Adrenal gland (tissue), 19 donors: ENCODE results near the gene ZC2HC1B. TPM values are rescaled to one million over a fixed set of nuclear protein-coding genes. Genes with fewer than 3 reads are reported as not detected.

Source experiments
- DNase-seq, 7 donors: peaks; one replicate each; pipeline ENCODE4 v3.0.0-alpha.2; 2019 to 2020
- H3K27ac ChIP-seq, 5 donors: fragments of 200-600 bp; sonication (generic) in 4 of 5; 1 replicate in 3 of 5; 2 replicates in 2 of 5; pipeline versions ENCODE4 v1.5.1 to v1.8.0; 2016 to 2020; ENCODE audit warnings: mild to moderate bottlenecking in 1 of 5
- H3K27me3 ChIP-seq: fragments of 200-600 bp; 2 replicates; pipeline ENCODE4 v1.8.0; 2021
- H3K36me3 ChIP-seq, 2 donors: fragments of 200-600 bp; replicated peaks in 1 of 2; 1 replicate in 1 of 2; 2 replicates in 1 of 2; pipeline versions ENCODE4 v1.5.1 to v1.8.0; 2018 to 2022
- H3K4me1 ChIP-seq, 2 donors: fragments of 200-600 bp; replicated peaks in 1 of 2; 1 replicate in 1 of 2; 2 replicates in 1 of 2; pipeline versions ENCODE4 v1.5.1 to v1.8.0; 2018 to 2021
- H3K4me3 ChIP-seq, 4 donors: fragments of 200-600 bp; sonication (generic) in 3 of 4; one replicate each; pipeline ENCODE4 v1.5.1; 2016 to 2018
- H3K9me3 ChIP-seq, 3 donors: fragments of 200-600 bp; sonication (generic) in 1 of 3; replicated peaks in 1 of 3; 1 replicate in 2 of 3; 2 replicates in 1 of 3; pipeline versions ENCODE4 v1.5.1 to v1.8.0; 2016 to 2021
- CTCF ChIP-seq, 6 experiments: fragments of 450-650 bp in 4 of 6; fragments of 200-600 bp in 2 of 6; sonication (generic) in 1 of 6; IDR thresholded peaks; 1 replicate in 5 of 6; 2 replicates in 1 of 6; pipeline versions ENCODE4 v1.5.1 to v1.8.0; 2016 to 2021; ENCODE audit warnings: antibody characterized with exemption in 6 of 6, mild to moderate bottlenecking in 2 of 6, moderate library complexity in 1 of 6
- POLR2A ChIP-seq, 2 donors: fragments of 450-650 bp; IDR thresholded peaks; one replicate each; pipeline ENCODE4 v1.6.1; 2017; ENCODE audit warnings: antibody characterized with exemption in 2 of 2, mild to moderate bottlenecking in 2 of 2, moderate library complexity in 1 of 2
- WGBS, 4 donors: extraction: QIAGEN DNeasy Blood & Tissue Kit in 2 of 4; methylation state at CpG; one replicate each; pipeline versions ENCODE4 v1.1.5 to v1.1.7; 2013 to 2017; 5-methylcytosine and 5-hydroxymethylcytosine counted together
- intact Hi-C, 2 donors: fragments of 100-400 bp; cut with DNase I; formaldehyde crosslinking; loops; one replicate each; pipeline versions ENCODE4 v1.14.1 to v1.15.0; 2022 to 2023
- long read RNA-seq, 10 donors: library from polyadenylated mRNA in 3 of 10; unstranded in 2 of 10; stranded (forward) in 1 of 10; transcript quantifications; one replicate each; pipeline ENCODE4 v2.0.0 and lab custom pipeline, GENCODE V29; 2021 to 2026
- polyA plus RNA-seq, 3 donors: library from polyadenylated mRNA; stranded (reverse); fragments of 200-250 nt in 2 of 3; fragments of 350-450 nt in 1 of 3; fragmentation: Illumina TruSeq in 1 of 3; extraction: RNeasy Lipid Tissue Mini Kit (QIAGEN cat#74804) in 1 of 3; gene quantifications; one replicate each; pipeline ENCODE4 v1.2.3, GENCODE V29; 2013 to 2014
- total RNA-seq, 9 donors: library from RNA; depleted of rRNA in 4 of 9; stranded (reverse); fragments of >200 nt in 4 of 9; fragments of 120-200 nt in 1 of 9; fragmentation: NEBNext Ultra II Directional in 1 of 9; extraction: Animal tissue kit (Norgen Biotek cat#: 25700) in 1 of 9; gene quantifications; one replicate each; pipeline versions ENCODE4 v1.1.0 to v1.2.4, GENCODE V29; 2013 to 2023
- donor health status: healthy with polysubstance abuse.
- donor health status: Bipolar disorder and iron deficiency.
- donor health status: DM: yes; HTN: yes; CAD: no.
- donor health status: DM: no; HTN: no; CAD: no.
- donor health status: DM: no; HTN: no; CAD: no.
- donor health status: DM: yes; HTN: yes; CAD: no.

The ZC2HC1B gene, protein sequence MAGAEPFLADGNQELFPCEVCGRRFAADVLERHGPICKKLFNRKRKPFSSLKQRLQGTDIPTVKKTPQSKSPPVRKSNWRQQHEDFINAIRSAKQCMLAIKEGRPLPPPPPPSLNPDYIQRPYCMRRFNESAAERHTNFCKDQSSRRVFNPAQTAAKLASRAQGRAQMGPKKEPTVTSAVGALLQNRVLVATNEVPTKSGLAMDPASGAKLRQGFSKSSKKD
- total RNA-seq (1 to 10 TPM in 1 of 9 donors, not detected in 8; 1.0 TPM), polyA plus RNA-seq (under 1 TPM in 1 of 3 donors, not detected in 2; 0.32 TPM)
- long read RNA-seq, donor 1: 0 reads
- long read RNA-seq, donor 2: 0 reads
- long read RNA-seq, donor 3: 0 reads
- long read RNA-seq, donor 4: 0 reads
- long read RNA-seq, donor 5: 0 reads
- long read RNA-seq, donor 6: 0 reads
- long read RNA-seq, donor 7: 0 reads
- long read RNA-seq, donor 8: 0 reads
- long read RNA-seq, donor 9: 0 reads
- long read RNA-seq, donor 10: 0 reads

GRCh38 chr6:143864234-143864633 is at the start of gene ZC2HC1B:
ZC2HC1B (plus strand) TSS chr6:143864474; CDS start chr6:143864540, 66 bp downstream.
- no peak within 1 kb of the TSS for H3K27ac ChIP-seq
- peaks cover 0 to 45% of the 10 kb centered on the region in 2 donors for H3K36me3 ChIP-seq
- DNase-seq: no peak
- H3K9me3 ChIP-seq: no peaks in the 10 kb centered on the region
- intact Hi-C loops: no loop called here
- no peak within 1 kb of the TSS for H3K4me3 ChIP-seq
- TF ChIP-seq POLR2A (IDR thresholded peaks at IDR 0.05): no peak
- TF ChIP-seq CTCF (IDR thresholded peaks at IDR 0.05): no peak
- no peaks in the 10 kb centered on the region for H3K4me1 ChIP-seq
- H3K27me3 ChIP-seq: no peaks in the 10 kb centered on the region
- WGBS, 4 donors: 93 to 100% (median 96%) methylated on average over 1 of the region's 1 CpG

GRCh38 chr6:143817621-143818020 is 46.7 kb upstream of the ZC2HC1B start:
- peaks cover 7 to 13% of the 10 kb centered on the region in 2 donors for H3K4me1 ChIP-seq
- no peak overlapping the region for H3K4me3 ChIP-seq
- TF ChIP-seq POLR2A (IDR thresholded peaks at IDR 0.05) (no peak), CTCF (IDR thresholded peaks at IDR 0.05) (no peak)
- H3K27ac ChIP-seq: no peak overlapping the region
- intact Hi-C loops: no loop called here
- H3K36me3 ChIP-seq: peaks cover 0 to 15% of the 10 kb centered on the region in 2 donors
- no peak for DNase-seq
- no peaks in the 10 kb centered on the region for H3K9me3 ChIP-seq
- no peaks in the 10 kb centered on the region for H3K27me3 ChIP-seq

- intact Hi-C loops: loop anchor here in 1 of 2 donors (10.0 kb wide), 1 partner anchor 47 kb away; no protein-coding TSS in a partner anchor
- Histone ChIP-seq H3K4me1 (peaks cover 10 to 15% of the 10 kb centered on the region in 2 donors), H3K9me3 (no peaks in the 10 kb centered on the region), H3K27me3 (no peaks in the 10 kb centered on the region), H3K36me3 (peaks cover 0 to 32% of the 10 kb centered on the region in 2 donors), H3K4me3 (no peak overlapping the region), H3K27ac (no peak overlapping the region)
- WGBS, 4 donors: 90 to 95% (median 94%) methylated on average over 6 of the region's 6 CpGs
- TF ChIP-seq POLR2A (IDR thresholded peaks at IDR 0.05): no peak
- no peak for TF ChIP-seq CTCF (IDR thresholded peaks at IDR 0.05)
- DNase-seq: no peak
These were observed 42.9 kb upstream of the ZC2HC1B start for GRCh38 chr6:143821359-143821758.

GRCh38 chr6:143822584-143823024 is 41.7 kb upstream of the ZC2HC1B start:
- intact Hi-C loops: loop anchor here in 1 of 2 donors (10.0 kb wide), 1 partner anchor 48 kb away; no protein-coding TSS in a partner anchor

More at GRCh38 chr6:143822584-143823024, 41.7 kb upstream of the ZC2HC1B start:
- H3K36me3 ChIP-seq: peaks cover 0 to 32% of the 10 kb centered on the region in 2 donors
- 23 to 32% (median 30%) methylated on average over 3 of the region's 3 CpGs for WGBS, 4 donors
- peak in 2 of 7 donors; percentile 14 to 51 for DNase-seq
- no peaks in the 10 kb centered on the region for H3K27me3 ChIP-seq
- no peak overlapping the region for H3K4me3 ChIP-seq
- peak overlapping the region in 2 of 5 donors; percentile 14 to 32 for H3K27ac ChIP-seq
- no peaks in the 10 kb centered on the region for H3K9me3 ChIP-seq
- TF ChIP-seq CTCF (IDR thresholded peaks at IDR 0.05) (no peak), POLR2A (IDR thresholded peaks at IDR 0.05) (no peak)
- H3K4me1 ChIP-seq: peaks cover 10 to 14% of the 10 kb centered on the region in 2 donors
